KOPT-K1 (cell line): ENCODE results near the gene TSPAN11.

ENCODE experiments used
- H3K27ac ChIP-seq: fragments of 200-600 bp; sonication (generic); 2 replicates; pipeline ENCODE4 v1.5.1; 2016; ENCODE audit warnings: antibody characterized with exemption, mild to moderate bottlenecking, low read depth, low read length; ENCODE audit not compliant: poor library complexity, severe bottlenecking
- H3K36me3 ChIP-seq: fragments of 200-600 bp; sonication (generic); 2 replicates; pipeline ENCODE4 v1.5.1; 2017; ENCODE audit warnings: antibody characterized with exemption, mild to moderate bottlenecking, low read length, moderate library complexity; ENCODE audit not compliant: insufficient read depth
- H3K9me3 ChIP-seq: fragments of 200-600 bp; sonication (generic); 2 replicates; pipeline ENCODE4 v1.5.1; 2017; ENCODE audit warnings: antibody characterized with exemption, low read length, mild to moderate bottlenecking; ENCODE audit not compliant: insufficient read depth, poor library complexity, severe bottlenecking

Gene TSPAN11

GRCh38 chr12:30962047-30962446 is 35.5 kb downstream of the TSPAN11 start:
- Histone ChIP-seq H3K27ac (no peak overlapping the region), H3K36me3 (no peaks in the 10 kb centered on the region), H3K9me3 (no peaks in the 10 kb centered on the region)

DNA sequence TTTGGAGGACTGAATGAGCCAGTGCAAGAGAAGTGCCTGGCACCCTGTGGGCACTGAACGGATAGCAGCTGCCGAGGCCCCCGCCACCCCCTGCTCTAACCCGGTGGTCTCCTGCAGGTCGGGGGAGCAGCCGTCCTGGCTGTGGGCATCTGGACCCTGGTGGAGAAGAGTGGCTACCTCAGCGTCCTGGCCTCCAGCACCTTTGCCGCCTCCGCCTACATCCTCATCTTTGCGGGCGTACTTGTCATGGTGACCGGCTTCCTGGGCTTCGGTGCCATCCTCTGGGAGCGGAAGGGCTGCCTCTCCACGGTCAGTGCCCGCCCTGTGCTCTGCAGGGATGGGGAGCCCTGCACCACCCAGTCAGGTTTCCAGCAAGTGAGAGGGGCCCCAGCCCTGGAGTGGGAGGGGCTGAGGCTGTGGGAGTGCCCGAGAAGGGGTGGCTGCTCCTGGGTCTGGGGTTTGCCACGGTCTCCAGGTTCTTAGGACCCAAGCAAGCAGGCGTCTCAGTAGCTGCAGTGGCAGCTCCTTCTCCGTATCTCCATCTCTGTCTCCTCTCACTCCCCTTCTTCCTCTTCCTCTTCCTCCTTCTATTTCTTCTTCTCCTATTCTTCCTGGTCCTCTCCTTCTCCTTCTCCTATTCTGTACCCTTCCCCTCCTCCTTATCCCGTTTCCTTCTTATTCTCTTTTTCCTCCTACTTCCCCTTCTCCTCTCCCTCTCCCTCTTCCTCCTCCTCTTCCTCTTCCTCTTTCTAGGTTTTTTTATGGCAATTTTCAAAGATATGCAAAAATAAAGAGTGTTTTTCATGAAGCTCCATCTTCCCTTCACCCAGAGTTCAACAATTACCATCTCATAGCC is 37.4 kb downstream of the TSPAN11 start:
- Histone ChIP-seq H3K27ac (no peak overlapping the region), H3K36me3 (no peaks in the 10 kb centered on the region), H3K9me3 (no peaks in the 10 kb centered on the region)

GRCh38 chr12:30964896-30965612 is 38.5 kb downstream of the TSPAN11 start:
- H3K27ac ChIP-seq = no peak overlapping the region
- H3K36me3 ChIP-seq = no peaks in the 10 kb centered on the region
- no peaks in the 10 kb centered on the region for H3K9me3 ChIP-seq

DNA sequence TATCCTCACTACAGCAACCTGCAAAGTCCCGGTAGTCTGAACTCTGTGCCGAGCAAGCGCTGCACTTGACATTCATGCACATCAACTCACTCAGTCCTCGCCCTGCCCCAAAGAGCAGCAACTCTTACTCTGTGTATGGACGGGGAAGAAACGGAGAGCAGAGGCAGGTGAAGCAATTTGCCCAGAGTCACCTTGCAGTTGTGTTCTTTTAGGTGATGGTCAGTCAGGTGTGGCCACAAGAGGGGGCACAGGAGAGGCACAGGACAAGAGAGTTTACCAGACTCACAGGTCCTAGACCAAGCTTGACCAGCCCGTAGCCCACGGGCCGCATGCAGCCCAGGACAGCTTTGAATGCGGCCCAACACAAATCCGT is 39.1 kb downstream of the TSPAN11 start:
- Histone ChIP-seq H3K9me3 (no peaks in the 10 kb centered on the region), H3K36me3 (no peaks in the 10 kb centered on the region), H3K27ac (no peak overlapping the region)

GRCh38 chr12:30967026-30967425 is 40.5 kb downstream of the TSPAN11 start:
- Histone ChIP-seq H3K36me3 (no peaks in the 10 kb centered on the region), H3K27ac (no peak overlapping the region)

GRCh38 chr12:30968211-30968610 is 41.7 kb downstream of the TSPAN11 start:
- Histone ChIP-seq H3K36me3 (no peaks in the 10 kb centered on the region), H3K9me3 (no peaks in the 10 kb centered on the region), H3K27ac (no peak overlapping the region)

More at GRCh38 chr12:30967026-30967425, 40.5 kb downstream of the TSPAN11 start:
- no peaks in the 10 kb centered on the region for H3K9me3 ChIP-seq

- Histone ChIP-seq H3K27ac (no peak overlapping the region), H3K36me3 (no peaks in the 10 kb centered on the region), H3K9me3 (no peaks in the 10 kb centered on the region)
Observed at GRCh38 chr12:30969006-30969405, 42.5 kb downstream of the TSPAN11 start.

- H3K36me3 ChIP-seq = no peaks in the 10 kb centered on the region
Observed at GRCh38 chr12:30969606-30970395, 43.3 kb downstream of the TSPAN11 start.

GRCh38 chr12:30970559-30971197 is 44.1 kb downstream of the TSPAN11 start:
- Histone ChIP-seq H3K36me3 (no peaks in the 10 kb centered on the region), H3K27ac (no peak overlapping the region)

More at GRCh38 chr12:30969606-30970395, 43.3 kb downstream of the TSPAN11 start:
- no peak overlapping the region for H3K27ac ChIP-seq
- no peaks in the 10 kb centered on the region for H3K9me3 ChIP-seq

DNA sequence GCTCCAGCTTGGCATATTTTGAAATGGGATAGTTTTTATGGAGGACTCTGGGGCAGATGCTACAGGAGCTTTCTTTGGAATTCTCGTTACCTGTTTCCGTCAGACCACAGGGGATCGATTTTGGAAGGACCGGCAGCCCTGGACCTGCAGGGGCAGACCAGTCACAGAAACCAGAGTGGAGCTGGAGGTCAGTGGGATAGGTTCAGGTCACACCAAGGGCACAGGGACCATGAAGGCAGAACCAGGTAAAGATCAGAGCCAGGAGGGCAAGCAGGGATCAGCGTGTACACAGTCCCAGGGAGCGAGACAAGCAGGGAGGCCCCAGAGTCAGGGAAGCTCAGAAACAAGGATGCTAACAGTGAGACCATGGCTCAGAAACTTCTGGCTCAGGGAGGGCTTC is 45.5 kb downstream of the TSPAN11 start:
- H3K27ac ChIP-seq = no peak overlapping the region
- no peaks in the 10 kb centered on the region for H3K36me3 ChIP-seq
- no peaks in the 10 kb centered on the region for H3K9me3 ChIP-seq

More at GRCh38 chr12:30970559-30971197, 44.1 kb downstream of the TSPAN11 start:
- H3K9me3 ChIP-seq = no peaks in the 10 kb centered on the region

- Histone ChIP-seq H3K27ac (no peak overlapping the region), H3K36me3 (no peaks in the 10 kb centered on the region), H3K9me3 (no peaks in the 10 kb centered on the region)
Observed at GRCh38 chr12:30973175-30973574, 46.6 kb downstream of the TSPAN11 start.

- no peaks in the 10 kb centered on the region for H3K36me3 ChIP-seq
- no peak overlapping the region for H3K27ac ChIP-seq
- no peaks in the 10 kb centered on the region for H3K9me3 ChIP-seq
Observed at GRCh38 chr12:30973830-30974229, 47.3 kb downstream of the TSPAN11 start.

- no peak overlapping the region for H3K27ac ChIP-seq
- no peaks in the 10 kb centered on the region for H3K9me3 ChIP-seq
- H3K36me3 ChIP-seq = no peaks in the 10 kb centered on the region
Observed at GRCh38 chr12:30974746-30975500, 48.4 kb downstream of the TSPAN11 start.

DNA sequence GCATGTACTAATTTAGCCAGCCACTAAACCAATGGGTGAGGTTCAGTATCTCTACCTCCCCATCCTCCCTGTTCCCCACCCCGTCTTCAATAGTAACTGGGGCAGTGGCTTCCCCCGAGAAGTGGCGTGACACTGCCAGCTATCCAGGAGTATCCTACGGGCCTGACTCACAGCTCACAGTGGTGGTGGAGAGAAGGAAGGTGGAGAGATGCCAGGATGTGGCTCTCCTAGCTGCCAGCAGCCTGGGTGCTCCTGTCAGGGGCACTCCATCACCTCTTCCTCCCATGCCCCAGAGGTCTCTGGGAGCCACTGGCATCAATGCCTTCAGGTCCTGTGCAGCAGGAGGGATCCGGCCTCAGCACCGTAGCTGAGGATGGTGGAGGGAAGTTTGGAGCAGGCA is 49.0 kb downstream of the TSPAN11 start:
- Histone ChIP-seq H3K36me3 (no peaks in the 10 kb centered on the region), H3K9me3 (no peaks in the 10 kb centered on the region), H3K27ac (no peak overlapping the region)
